A204.1 (cell line): ENCODE data around the gene PDIA6.

ENCODE experiments used
- FAIRE-seq: peaks from 2 replicates; lab custom pipeline; 2012; peaks lifted over from hg19 to GRCh38; lab: Jason Lieb, UNC

The PDIA6 gene

DNA sequence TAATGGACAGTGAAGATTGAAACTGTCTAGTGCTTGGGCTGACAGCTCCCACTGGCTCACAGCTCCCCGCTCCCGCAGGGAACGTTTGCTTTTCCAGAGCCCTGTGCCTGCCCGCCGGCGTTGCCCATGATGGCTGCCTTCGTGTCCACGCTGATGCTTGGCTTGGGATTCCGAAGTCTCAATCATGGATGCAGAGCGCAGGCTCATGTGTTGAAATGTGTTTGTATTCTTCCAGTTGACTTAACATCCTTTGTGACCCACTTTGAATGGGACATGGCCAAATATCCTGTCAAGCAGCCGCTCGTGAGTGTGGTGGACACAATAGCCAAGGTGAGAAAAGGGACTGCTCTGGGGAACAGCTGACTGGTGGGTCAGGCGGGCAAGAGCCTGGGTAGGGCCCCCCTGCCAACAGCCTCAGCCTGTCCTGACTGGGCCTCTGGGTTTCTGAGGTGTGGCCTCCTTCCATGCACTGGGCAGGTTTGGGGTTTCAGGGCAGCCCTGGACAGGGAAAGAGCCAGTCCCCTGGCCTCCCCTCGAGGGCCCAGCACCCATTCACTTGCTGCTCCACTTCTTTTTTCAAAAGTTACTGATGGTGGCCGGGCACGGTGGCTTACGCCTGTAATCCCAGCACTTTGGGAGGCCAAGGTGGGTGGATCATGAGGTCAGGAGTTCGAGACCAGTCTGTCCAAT is 48.3 kb downstream of the PDIA6 start:
- FAIRE-seq, result no peak

DNA sequence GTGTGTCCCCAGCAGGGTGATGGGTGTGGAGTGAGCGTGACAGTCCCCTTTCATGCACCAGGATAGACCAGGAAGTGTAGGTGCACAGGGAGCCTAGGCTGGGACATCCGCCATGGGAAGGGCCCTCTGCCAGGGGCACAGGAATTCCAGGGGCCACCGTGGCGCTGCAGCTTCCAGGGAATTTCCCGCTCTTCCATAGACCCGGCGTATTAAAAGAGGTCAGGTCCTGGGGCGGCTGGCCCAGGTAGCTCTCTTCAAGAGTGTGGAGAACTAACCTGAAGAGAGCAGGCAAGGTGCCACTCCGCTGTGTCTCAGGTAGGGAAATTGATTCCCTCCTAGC is 49.2 kb downstream of the PDIA6 start:
- FAIRE-seq, result no peak

DNA sequence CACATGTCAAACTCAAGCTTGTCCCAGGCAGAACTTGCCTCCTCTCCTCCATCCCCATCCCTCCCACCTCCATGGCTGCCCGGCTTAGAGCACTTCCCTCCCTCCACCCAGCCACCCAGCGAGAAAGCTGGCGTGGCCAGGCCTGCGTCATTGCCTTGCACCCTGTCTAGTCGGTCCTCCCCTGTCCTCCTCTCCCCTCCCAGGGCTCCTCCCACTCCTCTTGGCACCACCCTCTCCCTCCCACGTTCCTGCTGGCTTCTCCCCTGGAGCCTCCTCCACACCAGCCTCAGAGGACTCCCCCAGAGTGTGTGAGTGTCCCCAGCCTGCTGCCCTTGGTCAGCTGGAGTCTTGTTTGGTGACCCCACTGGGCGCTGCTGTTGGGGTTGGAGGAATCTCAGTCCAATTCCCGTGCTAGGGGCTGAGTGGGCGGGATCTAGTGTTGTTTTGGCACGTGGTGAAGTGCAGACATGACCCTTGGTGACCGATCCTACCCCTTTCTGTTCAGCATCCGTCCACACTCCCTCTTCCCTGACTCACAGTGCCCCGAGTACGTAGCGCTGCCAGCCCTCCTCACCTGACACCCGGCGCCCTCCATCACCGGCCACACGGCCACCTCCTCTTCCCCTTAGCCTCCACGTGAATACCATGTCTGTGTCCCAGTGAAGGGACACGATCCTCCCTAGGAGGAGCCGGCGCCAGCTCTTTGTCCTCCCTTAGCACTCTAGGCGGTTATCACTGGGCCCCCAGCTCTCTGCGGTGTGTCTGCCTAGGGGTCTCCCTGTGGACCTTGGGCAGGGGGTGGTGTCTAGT is 49.7 kb downstream of the PDIA6 start:
- FAIRE-seq, result no peak

DNA sequence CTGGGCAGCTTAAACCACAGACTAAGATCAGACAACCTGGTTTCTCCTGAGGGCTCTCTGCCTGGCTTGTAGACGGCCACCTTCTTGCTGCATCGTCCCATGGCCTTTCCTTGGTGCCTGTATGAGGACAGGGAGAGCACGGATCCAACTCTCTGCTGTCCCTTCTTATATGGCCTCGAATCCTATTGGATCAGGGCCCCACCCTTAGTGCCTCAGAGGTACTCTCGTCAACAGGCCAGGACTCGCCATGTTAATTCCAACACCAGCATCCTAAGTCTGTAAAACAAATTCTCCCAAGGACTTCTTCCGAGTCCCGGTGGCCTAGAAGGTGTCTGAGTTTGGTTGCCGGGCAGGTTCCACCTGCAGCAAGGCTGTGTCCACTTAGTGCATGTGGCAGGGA is 51.0 kb downstream of the PDIA6 start:
- FAIRE-seq, result no peak

DNA sequence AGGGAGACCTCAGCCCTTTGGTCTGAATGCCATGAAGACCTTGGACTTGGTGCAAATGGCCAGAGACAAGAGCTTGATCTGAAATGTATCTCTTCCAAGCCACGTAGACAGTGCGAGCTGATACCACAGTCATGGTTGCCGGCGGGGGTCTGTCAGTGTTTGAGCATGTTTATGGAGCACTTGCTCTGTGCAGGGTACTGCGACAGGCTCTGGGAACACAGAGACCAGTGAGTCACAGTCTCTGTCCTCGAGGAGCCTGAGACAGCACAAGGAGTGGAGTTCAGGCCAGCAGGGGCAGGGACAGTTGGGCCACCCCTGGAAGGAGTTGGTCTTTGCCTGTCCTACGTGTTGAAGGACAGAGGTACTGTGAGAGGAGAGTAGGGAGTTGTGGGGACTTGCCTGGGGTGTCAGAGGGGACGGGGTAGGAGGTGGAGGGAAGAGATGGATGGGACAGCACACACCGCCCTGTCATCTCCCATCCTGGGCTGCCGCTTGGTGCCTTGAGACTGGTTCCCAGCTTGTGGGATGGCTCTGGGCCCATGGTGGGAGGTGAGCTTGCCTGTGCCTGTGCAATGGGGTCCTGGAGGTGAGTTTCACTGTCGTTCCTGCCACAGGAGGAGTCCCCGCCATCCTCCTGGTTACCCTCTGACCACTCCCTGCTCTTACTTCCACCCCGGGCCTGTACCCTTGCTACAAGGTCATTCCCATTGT is 51.6 kb downstream of the PDIA6 start:
- FAIRE-seq, result no peak

DNA sequence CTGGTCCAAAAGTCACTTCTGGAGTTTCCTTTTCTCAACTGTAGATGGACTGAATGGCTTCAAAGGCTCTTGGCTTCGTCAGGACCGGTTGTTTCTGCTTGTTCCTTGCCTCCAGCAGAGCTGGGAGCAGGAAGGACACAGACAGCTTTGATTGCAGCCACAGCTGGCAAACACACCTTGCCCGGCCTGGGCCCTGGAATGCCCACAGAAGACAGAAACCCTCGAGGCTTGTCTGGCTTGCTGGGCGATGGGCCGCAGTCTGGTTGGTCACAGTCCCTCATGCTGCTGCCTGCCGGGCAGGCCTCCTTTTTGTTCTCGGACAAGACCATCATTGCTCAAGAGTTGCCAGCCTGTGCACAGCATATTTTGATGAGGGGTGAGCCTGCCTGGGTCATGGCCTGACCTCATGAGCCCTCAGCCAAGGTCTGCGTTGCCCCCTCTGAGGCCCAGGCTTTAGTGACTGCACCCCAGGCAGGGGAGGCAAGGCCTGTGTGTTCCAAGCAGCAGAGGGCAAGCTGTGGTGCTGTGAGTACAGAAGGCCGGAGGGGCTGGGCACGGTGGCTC is 53.4 kb downstream of the PDIA6 start:
- no peak for FAIRE-seq

DNA sequence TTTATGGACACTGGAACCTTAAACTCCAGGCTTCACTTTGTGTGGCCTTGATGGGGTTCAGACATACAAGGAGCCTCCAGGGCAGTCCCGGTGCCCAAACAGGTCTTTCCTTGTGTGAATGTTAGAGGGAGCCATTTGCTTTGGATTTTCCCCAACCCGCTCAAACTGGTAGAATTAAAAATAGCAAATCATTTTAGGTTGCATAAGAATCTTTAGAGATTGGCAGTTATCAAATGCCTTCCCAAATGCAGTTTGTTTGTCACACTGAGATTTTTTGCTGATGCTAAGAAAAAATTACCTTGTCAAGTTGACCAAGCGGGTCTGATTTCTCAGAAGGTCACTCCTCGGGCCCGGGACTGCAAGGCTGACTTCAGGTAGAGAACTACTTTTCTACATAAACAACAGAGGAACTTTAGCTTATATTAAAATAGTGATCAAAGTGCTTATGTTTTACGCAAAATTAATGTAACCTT is 54.7 kb downstream of the PDIA6 start:
- no peak for FAIRE-seq

DNA sequence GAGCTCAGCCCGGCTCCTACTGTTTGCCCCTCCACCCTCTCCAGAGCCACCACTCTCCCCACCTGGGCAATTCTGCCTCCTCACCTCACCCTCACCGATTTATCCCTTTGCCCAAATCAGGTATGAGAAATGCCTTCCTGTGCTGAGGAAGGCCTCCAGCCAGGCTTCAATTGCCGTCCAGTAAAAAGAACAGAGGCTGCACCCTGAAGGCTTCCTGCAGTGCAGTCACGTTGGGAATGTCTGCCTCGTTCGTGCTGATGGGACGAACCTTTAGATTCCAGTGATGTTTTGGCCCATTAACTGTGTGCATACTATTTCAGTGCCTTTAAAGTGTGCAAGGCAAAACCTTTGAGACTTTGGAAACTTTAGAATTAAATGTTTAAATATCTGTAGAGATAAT is 57.0 kb downstream of the PDIA6 start:
- FAIRE-seq, result no peak

DNA sequence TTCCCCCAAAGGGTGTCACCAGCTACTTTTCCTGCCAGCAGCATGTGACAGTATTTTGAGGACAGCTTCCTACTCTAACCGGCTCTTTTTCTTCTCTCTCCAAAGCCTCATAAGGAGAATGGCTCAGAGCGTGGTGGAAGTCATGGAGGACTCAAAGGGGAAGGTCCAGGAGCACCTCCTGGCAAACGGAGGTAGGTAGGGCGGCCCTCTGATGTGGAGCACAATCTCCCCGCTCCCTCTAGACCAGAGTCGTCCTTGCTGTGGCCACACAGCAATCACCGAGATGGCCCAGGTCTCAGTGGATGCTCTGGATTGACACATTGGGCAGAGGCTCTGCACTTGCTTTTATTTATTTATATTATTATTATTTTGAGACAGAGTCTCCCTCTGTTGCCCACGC is 58.7 kb downstream of the PDIA6 start:
- FAIRE-seq, result no peak

DNA sequence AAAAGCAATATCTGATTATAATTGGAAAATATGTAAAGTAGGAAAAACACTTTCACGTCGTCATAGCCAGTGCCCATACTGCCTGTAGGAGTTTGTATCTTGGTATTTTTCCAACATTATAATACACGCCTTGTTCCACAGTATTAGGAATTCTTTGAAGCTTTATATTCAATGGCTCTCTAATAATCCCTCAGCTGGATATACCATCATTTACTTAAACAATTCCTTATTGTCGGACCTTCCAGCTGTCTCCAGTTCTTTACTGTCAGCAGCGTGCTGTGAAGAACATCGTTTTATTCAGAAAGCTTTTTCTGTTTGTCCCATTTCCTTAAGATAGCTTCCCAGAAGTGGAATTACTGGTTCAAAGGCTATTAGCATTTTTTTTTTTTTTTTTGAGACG is 59.4 kb downstream of the PDIA6 start:
- FAIRE-seq, result no peak

DNA sequence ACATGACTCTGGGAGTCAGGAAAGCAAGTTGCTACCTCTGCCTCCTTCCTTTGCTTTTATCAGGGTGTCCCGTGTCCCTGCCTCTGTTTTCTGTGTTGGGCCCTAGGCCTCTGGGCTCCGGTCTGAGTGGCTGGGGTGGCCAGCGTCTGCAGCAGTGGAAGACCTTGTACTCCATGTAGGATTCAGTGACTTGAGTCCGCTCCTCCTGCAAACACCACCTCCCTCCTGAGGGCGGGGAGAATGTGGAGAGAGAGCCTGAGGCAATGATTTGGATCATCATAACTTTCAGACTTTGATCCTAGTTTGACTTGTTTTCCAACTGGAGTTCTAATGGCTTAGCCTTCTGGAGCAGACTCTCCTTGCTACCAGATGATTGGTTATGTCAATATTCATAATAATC is 60.3 kb downstream of the PDIA6 start:
- FAIRE-seq, result no peak

DNA sequence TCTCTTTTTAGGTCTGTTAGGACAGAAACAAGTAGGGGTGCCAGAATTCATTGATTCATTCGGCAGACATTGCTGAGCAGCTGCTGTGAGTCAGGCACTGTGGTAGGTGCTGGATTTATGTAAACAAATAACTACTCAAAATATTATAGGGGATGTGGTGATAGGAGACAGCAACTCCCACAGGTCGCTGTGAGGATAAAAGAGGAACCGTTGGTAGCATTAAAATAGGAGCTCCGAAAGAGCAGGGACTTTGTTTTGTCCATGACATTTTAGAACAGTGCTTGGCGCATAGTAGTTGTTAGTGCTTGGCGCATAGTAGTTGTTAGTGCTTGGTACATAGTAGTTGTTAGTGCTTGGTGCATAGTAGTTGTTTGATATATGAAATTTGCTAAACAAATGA is 62.0 kb downstream of the PDIA6 start:
- FAIRE-seq, result no peak

DNA sequence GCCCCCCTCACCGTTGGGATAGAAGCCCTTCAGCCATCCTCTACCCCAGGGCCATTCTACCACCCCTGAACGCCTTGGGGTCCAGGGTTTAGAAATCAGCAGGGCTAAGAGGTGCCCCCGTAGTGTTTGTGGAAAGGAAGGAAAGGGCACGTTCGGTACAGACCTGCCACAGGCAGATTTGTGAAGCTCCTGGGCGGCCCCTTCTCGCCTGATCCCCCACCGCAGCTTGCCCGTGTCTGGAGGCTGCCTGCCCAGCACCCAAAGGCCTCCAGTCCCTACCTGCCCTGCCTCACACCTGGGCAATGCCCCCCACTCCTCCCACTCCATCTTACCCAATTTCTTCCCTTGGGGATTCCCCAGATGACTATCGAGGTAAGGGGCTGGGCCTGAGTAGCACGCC is 69.9 kb downstream of the PDIA6 start:
- FAIRE-seq, result no peak

DNA sequence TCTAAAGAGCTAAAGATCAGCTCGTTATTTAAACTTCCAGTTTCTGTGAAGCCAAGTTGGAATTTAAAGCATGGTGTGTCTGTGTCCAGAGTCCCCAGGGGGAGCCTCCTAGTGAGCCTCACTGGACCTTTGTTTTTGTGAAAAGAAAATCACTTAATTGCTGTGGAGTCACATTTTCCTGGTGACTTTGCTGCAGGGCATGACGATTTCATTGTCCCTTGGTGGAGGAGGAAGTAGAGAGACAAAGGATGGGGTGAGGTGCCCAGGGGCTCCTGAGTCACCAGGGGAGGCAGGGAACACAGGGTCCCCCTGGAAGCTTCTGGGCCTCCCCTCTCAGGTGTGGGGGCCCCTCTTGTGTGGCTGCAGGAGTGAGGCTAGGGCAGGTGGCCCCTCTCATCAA is 71.4 kb downstream of the PDIA6 start:
- no peak for FAIRE-seq

DNA sequence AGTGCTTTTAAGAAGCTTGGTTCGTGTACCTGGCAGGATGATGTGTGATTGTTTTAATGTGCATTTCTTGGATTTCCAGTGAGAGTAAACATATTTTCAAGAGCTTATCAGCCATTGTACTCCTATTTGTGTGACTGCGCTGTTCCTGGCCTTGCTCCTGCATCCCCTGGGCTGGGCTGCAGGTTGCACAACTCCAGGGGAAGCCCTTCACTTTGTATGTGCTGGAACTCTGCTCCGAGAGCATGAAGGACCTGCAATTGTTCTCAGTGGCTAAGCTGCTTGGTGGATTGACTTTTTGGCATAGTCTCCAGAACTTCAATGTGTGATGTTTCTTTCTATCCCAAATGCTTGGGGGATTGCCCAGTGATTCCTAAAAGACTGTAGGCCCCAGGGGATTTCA is 72.4 kb downstream of the PDIA6 start:
- FAIRE-seq, result no peak

DNA sequence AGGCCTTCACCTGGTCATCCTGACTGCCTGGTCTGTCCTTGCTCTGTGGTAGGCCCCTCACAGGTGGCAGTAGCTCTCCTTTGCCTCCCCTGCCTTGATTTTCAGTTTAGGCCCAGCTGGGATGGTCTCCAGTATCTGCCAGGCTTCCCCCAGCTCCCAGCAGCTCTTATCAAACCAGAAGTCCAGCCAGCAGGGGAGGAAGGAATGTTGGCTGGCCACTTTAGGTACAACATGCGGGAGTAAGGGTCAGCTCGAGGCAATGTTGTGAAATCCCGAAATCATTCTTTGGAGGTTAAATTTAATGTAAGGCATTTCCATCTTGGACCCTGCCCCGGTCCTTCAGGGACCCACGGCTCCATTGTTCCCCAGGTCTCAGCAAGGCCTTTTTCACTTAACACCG is 74.4 kb downstream of the PDIA6 start:
- no peak for FAIRE-seq

DNA sequence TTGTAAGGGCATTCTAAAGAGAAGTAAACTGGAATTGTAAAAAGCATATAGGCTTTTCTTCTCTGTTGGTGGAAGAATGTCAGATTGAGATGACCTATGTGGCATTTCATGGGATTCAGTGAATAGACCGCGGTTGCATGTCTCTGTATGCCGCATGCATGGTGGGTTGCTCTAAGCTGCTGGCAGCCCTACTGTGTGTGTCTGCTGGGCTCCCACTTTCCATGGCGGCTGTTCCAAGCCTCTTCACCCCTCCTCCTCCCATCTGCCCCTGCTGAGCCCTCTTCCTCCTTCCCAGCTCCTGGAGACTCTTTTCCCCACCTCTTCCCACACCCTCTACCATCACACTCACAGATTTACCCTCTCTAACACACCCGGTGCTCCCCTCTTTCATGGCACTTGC is 78.6 kb downstream of the PDIA6 start:
- FAIRE-seq, result no peak

DNA sequence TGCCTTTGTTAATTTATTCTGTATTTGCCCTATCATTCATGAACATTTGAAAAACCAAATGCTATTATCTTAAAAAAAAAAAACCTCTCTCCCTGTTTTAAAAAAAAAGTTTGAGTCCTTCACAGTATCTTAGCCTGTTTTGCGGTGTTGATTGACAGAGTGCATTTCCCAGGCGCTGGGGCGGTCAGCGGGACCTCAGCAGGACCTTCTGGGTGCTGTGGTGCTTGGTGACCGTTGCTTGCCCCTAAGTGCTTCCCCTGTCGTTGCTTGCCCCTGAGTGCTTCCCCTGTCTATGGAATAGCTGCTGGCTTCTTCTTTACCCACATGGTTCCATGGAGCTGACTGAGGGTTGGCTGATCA is 79.0 kb downstream of the PDIA6 start:
- no peak for FAIRE-seq
